DMS79 (cell line): ENCODE results near the gene EXOSC5.
"Not testable (repeated sequence)": the region's sequence is repeated elsewhere in the genome, so short reads cannot be mapped to it uniquely, and the experiment has no call there.

Experiments used
- DNase-seq: peaks from one replicate; lab custom pipeline; 2025; lab: John Stamatoyannopoulos, UW

EXOSC5 gene

DNA sequence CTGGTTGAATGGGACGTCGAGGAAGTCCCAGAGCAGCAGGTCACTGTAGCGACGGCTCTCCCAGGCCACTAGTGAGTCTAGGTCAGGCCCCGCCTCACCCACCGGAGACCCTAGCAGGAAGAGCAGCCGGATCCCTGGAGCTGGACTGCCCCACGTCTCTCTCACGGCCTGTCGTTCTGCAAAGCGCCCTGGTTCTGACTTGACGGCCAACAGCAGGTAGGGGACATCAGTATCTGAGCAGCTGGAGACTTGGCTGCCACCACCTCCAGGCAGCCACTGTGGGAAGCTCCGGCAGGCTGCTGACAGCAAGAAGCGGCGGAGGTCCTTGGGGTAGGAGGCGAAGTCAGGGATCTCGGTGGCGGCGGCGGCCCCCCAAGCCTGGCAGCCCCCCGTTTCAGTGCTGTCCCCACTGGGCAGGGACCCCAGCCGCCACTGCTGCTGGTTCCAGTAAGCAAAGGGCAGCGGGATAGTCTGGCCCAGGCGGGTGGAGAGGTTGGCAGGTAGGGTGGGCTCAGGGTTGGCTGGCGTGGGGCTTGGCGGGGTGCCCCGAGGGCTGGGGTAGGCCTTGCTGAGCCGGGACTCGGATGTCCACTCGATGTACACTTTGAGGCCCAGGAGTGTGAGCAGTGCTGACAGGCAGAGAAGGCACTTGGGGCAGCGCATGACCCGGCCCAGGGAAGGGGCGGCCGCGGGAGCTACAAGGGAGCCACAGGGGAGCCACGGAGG, 29.1 kb upstream of the EXOSC5 start:
- no peak for DNase-seq

DNA sequence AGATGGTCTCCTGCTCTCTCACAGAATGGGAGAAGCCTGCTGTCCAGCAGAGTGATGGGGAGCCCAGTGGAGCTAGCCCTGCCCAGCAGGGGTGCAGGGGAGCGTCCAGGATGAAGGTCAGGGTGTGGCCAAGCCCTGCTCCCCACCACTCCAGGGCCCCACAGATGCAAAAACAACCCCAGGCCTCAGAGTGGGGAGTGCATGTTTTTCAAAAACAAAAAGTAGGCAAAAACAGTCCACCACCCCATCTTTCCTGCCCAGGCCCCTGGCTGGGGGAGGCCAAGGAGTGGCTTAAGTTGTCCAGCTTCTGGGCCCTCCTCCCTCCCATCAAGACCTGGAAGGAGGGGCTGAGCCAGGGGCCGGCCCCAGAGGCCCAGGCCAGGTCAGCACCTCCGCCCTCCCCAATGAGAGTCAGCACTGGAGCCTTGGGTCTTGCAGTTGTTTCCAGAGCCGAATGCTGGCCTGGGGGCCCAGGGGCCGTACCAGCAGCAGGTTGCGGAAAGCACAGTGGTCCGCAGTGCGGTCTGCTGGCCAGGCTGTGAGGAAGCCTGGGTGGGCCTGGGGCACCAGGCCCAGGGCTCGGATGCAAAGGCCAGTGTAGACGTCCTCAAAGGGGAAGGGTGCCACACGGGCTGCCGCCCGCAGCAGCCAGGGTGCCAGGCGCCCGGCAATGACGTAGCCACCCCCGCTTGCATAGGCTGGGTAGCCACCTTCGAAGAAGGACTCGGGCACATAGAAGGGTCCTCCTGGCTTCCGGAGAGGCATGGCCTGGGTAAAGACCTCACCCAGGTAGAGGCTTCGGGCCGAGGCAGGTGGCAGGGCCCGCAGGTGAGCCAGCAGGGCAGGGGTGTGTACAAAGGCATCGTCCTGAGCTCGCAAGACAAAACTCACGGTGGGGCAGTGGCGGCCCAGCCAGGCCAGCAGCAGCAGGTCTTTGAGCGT, 28.3 kb upstream of the EXOSC5 start:
- DNase-seq, result no peak

DNA sequence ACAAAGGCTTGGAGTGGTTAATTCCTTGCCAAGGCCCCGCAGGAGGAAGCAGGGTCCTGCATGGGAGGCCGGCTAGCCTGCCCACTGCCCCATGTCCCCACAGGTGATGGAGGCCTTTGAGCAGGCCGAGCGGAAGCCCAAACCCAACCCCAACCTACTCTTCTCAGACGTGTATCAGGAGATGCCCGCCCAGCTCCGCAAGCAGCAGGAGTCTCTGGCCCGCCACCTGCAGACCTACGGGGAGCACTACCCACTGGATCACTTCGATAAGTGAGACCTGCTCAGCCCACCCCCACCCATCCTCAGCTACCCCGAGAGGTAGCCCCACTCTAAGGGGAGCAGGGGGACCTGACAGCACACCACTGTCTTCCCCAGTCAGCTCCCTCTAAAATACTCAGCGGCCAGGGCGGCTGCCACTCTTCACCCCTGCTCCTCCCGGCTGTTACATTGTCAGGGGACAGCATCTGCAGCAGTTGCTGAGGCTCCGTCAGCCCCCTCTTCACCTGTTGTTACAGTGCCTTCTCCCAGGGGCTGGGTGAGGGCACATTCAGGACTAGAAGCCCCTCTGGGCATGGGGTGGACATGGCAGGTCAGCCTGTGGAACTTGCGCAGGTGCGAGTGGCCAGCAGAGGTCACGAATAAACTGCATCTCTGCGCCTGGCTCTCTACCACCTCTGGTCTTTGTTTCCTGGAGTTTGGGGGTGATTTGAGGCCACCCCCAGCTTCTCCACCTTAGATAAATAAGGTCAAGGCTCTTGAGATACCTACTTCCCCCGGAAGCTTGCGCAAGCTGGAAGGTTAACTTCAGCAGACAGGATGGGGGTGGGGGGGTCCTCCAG, 27.4 kb upstream of the EXOSC5 start:
- no peak for DNase-seq

DNA sequence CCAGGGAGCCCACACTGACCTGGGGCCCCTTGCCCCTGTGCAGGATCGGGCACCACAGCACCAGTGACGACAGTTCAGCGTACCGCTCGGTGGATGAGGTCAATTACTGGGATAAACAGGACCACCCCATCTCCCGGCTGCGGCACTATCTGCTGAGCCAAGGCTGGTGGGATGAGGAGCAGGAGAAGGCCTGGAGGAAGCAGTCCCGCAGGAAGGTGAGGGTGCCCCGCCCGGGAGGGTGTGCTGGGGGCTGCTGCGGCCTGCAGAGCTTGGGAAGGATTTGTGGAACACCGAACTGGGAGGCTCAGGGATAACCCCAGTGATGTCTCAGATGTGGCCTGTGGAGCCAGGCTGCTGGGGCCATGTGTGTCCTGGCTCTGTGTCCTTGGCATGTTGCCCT, 25.8 kb upstream of the EXOSC5 start:
- no peak for DNase-seq

DNA sequence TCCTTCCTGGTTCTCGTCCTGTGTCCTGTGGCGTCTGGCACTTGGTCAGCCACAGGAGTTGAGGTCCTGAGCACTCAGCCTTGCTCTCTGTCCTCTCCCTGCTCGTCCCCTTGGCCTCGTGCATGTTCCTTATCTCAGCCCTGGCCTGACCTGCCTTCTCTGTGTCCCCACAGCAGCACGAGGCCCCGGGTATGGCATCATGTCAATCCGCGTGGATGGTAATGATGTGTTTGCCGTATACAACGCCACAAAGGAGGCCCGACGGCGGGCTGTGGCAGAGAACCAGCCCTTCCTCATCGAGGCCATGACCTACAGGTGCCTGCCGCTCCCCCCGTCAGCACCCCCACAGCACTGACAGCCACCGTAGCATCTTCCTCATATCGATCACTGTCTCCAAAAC, 25.3 kb upstream of the EXOSC5 start:
- no peak for DNase-seq

DNA sequence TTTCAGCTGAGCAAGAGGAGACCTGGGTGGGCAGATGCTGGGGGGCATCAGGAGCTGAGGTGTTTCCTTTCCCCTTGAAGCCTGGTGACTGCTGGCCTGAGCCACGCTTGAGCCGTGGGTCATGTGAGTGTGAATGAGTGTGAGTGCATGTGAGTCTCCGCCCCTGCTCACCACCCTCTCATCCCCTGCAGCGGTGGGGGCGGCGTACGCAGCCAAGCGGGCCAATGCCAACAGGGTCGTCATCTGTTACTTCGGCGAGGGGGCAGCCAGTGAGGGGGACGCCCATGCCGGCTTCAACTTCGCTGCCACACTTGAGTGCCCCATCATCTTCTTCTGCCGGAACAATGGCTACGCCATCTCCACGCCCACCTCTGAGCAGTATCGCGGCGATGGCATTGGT, 24.8 kb upstream of the EXOSC5 start:
- DNase-seq, result no peak

DNA sequence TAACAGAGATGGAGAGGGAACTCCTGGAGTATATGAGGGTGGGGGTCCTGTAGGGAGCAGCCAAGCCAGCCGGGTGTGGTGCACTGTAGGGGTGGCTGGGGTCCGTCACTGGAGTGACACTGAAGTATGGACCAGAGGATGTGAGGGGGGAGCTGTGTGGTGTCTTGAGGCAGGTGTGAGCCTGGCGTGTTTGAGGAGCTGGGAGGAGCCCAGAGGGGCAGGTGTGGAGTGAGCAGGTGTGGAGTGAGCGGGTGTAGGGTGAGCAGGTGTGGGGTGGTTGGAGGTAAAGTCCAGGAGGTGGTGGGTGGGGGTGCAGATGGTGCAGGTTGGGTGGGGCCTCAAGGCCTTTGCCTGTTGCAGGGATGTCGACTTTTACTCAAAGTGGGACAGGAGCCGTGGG, 24.2 kb upstream of the EXOSC5 start:
- DNase-seq, result peak; percentile 43

DNA sequence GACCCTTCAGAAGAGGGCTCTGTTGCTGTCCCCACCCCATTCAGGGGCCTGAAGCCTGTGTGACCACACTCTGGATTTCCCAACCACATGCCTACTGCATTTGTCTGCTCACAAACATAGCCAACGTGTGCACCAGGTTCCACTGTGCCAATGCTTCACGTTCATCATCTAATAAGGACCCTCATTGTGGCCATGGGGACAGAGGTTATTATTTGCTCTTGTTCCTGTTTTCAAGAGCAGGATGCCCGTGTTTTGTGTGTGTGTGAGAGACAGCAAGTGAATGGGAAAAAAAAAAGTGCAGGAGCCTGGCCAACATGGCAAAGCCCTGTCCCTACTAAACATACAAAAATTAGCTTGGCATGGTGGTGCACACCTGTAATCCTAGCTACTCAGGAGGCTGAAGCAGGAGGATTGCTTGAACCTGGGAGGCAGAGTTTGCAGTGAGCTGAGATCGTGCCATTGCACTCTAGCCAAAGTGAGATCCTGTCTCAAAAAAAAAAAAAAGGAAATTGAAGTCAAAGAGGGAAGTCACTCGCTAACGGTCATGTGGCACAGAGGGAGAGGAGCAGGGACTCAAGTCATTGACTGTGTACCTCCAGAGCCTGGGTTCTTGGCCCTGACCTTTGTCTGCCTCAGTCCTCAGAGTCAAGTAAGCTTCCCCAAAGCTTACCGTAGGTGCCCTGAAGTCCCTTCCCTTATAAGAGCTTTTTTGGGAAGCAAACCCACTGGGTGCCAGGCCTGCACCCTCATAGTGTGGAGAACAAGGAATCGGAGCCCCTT, 23.1 kb upstream of the EXOSC5 start:
- DNase-seq, result no peak

DNA sequence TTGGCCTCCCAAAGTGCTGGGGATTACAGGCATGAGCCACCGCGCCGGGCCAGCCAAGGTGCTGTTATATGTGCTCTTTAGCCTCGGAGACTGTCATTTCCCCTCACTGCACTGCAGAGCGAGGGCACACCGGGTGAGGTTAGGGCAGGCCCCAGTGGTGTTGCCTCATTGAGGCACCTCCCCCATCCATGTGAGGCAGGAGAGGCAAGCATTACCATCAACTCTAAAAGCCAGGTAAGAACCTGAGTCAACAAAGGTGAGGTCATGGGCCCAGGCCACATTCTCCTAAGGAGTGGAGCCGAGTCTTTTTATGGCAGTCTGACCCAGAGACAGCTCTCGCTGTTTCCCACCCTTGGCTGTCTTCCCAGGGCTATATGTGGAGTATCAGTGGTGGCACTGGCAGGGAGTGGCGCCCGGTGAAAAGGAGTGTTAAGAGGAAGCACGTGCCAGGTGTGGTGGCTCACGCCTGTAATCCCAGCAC, 19.1 kb upstream of the EXOSC5 start:
- no peak for DNase-seq

DNA sequence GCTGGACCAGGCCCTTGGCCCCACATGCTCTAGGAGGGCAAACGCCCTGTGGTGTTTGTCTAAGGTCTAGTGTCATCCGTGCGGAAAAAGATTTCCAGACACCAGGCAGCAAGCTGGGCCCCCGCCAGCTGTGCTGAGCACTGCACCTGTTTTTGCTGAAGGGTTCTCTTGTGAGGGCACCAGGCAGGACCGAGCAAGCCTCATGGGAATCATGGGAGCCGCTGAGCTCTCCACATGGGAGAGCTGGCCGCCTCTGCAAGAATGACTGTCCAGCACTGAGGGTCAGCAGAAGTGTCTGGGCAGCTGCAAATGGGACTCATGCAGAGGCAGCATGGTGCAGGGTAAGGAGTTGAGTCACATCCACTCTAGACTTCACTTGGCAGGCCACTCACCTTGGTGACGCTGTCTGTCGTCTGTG, 18.0 kb upstream of the EXOSC5 start:
- DNase-seq, result peak; percentile 99

DNA sequence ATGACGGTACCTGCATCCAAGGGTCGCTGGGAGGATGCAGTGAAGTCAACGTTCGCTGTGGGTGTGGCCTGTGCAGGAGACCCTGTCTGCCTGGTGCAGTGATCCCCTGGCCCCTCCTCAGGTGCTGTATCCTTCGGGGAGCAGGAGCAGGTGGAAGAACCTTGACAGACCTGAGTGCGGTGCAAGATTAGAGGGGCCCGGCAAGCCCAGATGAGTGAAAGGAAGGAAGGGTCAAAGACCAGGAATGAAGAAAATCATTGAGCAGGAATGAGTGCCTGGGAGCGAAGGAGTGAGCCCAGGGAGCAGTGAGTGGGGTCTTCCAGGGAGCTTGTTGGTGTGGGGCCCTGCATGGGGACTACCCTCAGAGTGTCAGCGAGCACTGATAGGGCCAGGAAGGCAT, 17.3 kb upstream of the EXOSC5 start:
- DNase-seq, result no peak

DNA sequence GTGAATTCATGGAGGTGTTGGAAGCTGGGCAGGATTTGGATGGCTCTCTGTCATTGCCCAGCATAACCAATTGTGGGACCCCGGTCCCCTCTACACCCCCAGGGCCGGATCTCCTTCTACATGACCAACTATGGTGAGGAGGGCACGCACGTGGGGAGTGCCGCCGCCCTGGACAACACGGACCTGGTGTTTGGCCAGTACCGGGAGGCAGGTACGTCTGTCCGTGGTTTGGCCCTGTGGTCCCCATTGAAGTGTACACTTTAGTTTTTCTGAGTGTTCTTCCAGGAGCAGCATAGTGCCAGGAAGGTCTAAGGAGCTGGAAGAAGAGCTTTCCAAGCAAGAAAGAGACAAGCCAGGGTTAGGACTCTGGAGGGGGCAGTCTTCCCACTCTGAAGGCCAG, 16.8 kb upstream of the EXOSC5 start:
- no peak for DNase-seq

DNA sequence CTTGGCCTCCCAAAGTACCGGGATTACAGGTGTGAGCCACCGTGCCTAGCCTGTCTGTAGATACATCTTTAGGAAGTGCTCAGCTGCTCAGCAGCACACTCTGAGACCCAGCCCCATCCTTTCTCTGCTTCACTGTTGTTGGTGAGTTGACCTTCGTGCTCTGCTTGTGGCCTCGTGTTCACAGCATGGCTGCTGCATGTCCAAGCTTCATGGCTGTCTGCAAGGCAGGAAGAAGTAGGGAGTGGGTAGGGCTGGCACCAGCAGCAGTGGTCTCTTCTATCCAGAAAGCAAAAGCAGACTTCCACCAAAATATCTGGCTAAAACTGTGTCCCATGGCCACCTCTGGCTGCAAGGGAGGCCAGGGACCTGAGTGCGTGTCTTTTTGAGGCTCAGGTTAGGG, 15.8 kb upstream of the EXOSC5 start:
- DNase-seq, result no peak

DNA sequence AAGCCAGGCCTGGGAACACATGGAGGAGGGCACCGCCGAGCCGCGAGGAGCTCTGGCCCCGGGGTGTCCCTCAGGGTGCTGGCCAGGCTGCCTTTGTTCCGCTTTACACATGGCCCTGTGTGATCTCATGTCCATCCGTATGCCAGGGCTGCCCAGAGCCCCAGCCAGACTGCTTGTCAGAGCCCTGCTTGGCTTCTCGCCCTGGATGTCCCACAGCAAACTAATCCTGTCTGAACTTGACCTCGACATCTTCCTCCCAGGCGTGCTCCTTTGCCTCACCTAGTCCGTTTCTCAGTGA, 14.8 kb upstream of the EXOSC5 start:
- no peak for DNase-seq

DNA sequence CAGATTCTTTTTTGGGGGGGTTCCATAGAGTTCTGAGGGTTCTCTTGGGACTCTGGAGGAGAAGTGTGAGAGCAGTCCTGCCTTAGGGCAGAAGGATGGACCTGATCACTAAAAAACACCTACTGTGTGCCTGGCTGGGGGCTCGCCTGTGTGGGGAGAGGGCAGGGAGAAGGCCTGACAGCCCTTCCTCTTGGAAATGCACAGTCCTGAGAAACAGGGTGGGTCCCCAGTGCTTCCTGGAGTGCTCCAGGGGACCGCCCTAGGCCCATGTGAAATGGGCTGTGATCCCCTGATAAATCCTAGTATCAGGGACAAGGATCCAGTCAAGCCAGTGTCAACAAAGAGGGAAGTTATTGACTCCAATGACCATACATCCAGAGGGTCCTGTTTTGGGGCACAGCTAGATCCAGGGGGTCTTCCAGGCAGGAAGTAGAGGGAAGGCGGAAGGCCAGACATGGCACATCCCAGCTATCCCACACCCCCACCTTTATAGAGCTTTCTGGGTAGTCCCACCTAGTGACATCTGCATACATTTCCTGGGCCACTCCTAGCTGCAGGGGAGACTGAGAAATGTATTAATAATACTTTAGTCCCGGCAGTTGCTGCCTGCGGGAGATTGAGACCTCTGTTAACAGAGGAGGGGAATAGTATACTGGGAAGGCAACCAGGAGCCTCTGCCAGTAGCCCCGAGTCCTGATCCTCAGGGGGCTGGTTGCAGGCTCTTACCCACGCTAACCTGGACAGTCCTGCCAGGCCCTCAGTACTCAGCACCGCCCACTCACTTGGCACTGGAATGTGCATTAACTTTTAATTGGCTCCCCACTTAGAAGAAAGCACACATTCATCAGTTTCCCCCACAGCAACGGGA, 14.2 kb upstream of the EXOSC5 start:
- DNase-seq, result no peak

DNA sequence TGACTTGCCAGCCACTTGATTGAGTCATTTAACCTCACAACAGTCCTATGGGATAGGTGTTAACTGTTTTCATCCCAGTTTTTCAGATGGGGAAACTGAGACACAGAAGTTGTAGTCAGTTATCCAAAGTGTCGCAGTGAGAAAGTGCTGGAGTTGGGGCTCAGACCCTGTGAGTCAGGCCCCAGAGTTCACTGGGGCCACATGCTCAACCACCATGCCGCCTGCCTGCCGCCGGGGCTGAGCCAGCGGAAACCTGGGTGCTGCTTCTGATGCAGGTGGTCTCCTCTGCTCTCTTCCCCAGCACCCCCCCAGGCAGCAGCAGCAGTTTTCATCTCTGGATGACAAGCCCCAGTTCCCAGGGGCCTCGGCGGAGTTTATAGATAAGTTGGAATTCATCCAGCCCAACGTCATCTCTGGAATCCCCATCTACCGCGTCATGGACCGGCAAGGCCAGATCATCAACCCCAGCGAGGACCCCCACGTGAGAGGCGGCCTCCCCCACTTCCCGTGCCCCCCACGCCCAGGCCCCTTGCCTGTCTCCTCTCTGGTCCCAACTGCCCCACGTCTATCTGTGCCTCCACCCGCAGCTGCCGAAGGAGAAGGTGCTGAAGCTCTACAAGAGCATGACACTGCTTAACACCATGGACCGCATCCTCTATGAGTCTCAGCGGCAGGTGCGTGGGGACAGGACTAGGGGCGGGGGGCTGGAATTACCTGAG, 13.3 kb upstream of the EXOSC5 start:
- no peak for DNase-seq

DNA sequence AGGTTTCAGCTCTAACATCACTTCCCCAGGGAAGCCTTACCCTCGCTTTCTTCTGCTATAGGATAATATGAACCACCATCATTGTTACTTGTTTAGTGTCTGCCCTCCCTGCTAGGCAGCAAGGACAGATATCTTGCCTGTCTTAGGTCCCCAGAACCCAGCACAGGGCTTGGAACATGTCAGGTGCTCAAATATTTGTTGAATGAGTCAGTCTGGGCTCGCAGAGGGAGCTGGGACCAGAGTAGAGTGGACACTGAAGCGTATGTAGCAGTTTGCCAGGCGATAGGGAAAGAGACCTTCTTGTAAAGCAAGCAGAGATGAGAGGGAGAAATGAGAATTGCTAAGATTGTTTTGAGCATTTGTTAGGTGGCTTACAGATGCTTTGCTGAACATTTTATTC, 12.1 kb upstream of the EXOSC5 start:
- DNase-seq, result no peak

DNA sequence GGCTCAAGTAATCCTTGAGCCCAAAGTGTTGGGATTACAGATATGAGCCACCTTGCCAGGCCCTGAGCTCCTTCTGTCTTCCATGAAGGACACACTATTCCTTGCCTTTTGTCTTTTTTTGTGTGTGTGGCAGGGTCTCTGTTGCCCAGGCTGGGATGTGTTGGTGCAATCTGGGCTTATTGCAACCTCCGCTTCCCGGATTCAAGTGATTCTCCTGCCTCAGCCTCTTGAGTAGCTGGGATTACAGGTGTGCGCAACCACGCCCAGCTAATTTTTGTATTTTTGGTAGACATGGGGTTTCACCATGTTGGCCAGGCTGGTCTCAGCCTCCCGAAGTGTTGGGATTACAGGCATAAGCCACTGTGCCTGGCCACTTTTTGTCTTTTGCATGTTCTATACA, 11.7 kb upstream of the EXOSC5 start:
- DNase-seq, result not testable (repeated sequence)

DNA sequence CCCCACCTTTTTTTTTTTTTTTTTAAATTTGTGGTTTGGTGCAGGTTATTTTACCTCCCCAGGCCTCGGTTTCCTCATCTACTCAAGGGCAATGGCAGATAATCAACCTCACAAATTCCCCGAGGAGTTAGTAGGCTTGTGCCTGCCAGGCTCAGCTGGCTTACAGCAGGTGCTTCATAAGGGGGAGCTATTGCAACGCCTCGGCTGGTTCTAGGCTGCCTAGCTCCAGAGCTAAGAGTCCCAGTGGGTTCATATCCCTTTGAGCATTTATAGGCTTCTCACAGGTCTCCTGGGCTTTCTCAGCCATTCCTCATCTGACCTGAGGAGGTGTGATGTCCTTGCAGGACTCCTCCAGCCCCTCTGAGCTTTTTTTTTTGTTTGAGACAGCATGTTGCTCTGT, 11.1 kb upstream of the EXOSC5 start:
- no peak for DNase-seq

DNA sequence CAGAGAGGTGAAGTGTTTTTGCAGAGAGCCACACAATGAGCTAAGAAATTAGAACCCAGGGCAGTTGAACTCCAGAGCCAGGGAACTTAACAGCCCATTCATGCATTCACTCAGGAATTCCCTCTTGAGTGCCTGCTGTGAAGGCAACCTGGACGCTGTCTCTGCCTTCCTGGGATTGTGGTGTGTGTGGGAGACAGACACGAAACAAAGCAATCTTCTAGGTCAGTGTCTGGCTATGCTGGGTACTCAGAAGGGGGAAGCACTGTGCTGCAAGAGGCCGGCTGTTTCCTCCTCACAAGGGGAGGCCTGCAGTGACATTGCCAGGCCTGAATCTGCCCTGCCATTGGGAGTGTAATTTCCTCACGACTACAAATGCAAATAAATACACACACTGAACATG, 10.1 kb upstream of the EXOSC5 start:
- DNase-seq, result peak; percentile 69
